ENCODE measurements around the gene NOL6.

NOL6 gene

DNA sequence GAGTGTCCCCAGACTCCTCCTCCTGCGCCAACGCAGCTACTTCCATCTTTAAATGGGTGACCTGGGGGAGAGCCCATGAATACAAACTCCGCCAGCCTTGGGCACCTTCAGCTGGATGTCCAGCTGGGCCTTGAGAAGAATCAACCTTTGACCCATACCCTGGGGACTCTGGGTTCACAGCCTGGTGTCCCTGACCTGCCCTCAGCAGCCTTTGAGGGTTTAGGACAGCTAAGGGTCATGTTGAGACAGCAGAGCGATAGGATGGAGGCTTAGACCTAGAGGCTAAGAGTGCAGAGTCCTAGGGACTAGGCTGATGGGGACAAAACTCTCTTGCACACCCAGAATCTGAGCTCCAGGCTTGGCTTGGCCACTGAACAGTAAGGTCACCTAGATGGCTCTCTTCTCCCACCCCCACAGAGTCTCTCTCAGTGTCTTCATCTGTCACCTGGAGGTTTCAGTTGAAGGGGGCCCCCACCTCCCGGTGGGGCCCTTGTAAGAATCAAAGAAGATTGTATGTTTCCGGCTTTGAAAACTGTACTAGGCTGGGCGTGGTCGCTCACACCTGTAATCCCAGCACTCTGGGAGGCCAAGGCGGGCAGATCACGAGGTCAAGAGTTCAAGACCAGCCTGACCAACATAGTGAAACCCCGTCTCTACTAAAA, 19.6 kb downstream of the NOL6 start:
- DNase-seq (ENCODE audit: low spot score): no peak

DNA sequence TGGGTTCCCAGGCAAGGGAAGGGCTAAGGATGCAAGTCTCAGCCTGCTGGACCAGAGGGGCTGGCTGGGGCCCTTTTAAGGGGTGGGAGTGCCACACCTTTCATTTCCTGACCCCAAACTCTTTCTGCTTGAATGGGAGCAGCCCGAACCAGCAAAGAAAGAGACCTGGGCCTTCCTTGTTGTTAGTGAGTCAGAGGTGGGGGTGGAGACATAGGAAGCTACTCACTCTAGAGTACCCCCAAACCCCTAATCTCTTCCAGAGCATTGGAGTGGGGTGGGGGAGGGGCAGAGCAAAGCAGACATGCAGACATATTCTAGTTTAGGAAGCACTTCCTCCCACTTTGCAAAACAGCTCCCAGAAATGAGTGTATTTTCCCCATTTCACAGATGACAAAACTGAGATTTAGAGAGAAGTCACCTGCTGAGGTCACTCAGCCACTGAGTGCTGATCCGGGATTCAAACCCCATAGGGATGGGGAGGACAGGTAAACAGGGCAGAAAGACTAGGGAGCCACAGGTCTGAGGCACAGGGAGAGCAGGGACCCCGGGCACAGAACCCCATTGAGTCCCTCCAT, 20.4 kb downstream of the NOL6 start:
- DNase-seq (ENCODE audit: low spot score): no peak

DNA sequence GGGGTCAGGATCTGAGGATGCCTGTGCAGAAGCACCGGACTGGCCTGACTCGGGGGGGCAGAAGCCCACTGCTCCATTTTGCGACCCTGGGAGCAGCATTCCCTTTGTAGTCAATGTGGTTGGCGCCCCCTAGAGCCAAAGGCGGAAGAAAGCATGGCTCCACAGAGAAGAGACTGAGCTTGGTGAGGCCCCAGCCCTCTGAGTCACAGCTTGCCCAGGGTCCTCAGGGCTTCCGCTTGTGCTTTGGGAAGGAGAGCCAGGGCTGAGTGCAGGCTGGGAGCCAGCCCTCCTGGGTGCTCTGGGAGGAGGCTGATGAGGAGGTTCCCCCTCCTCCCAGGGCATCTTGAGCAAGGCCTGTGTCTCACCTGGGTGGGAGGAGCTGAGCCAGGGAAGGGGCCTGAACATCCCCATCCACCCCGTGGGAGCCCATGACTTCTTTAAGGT, 20.9 kb downstream of the NOL6 start:
- peak; percentile 67 for DNase-seq (ENCODE audit: low spot score)

DNA sequence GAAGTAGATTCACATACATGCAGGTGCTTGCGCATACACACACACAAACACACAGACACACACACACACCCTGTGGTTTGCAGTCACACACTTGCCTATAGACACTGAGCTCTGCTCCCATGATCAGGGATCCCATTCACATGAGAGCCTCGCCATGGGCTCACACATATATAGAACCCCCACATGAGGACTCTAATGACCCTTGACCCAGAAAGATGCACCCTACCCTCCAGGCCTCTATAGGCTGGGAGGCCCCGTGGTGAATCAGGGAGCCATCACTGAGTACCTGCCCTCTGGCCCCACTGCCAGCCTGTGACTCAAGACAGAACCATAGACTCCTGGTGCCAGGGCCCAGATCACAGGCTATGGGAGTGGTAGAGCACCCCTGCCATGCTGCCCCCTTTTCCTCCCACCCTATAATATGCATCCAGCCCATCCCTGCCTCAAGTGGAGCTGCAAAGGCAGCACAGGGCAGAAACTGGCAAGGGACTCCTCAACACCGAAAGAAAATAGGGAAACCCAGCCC, 23.0 kb downstream of the NOL6 start:
- no peak for DNase-seq (ENCODE audit: low spot score)

DNA sequence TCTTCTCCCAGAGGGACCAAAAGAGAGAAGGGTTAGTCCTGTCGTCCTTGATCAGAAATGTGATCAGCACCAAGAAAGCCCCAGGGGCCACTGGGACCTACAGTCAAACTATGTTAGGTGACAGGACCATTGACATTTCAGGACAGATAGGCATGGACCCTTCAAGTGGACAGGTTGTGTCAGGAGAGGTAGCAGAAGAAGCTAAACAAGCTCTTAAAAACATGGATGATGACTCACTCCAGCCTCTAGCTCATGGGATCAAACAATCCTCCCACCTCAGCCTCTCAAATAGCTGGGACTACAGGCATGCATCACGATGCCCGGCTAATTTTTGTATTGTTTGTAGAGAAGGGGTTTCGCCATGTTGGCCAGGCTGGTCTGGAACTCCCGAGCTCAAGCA, 24.0 kb downstream of the NOL6 start:
- no peak for DNase-seq (ENCODE audit: low spot score)

DNA sequence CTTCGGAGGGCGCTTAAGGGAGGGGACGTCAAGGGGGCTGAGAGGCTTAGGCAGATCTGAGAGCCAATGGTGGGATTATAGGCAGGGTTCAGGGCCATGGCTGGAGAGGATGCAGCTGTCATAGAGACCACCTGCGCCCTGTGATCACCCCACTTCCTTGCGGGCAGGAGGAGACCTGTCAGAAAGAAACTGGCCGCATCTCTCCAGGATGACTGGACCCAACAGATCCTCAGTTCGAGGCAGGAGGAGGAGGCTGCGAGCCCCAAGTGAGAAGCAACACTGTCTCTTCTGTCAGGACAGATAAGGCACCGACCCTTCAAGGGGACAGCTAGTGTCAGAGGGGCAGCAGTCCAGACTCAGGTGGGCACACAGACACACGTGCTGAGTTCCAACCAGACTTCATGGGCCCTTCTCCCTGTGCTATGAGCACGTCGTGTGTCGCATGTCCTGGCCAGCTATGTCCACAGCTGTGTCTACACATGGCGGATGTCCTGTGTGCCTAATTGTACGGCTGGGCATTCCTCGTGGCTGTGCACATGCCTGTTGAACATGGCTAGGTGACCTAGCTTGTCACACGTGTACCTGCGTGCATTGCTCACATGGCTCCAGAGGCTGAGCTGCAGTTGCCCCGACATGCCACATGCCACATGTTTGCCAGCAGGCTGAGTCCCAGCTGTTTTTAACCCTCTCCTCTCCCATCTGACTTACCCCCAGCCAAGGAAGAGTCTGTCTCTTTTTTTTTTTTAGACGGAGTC, 25.7 kb downstream of the NOL6 start:
- no peak for DNase-seq (ENCODE audit: low spot score)

DNA sequence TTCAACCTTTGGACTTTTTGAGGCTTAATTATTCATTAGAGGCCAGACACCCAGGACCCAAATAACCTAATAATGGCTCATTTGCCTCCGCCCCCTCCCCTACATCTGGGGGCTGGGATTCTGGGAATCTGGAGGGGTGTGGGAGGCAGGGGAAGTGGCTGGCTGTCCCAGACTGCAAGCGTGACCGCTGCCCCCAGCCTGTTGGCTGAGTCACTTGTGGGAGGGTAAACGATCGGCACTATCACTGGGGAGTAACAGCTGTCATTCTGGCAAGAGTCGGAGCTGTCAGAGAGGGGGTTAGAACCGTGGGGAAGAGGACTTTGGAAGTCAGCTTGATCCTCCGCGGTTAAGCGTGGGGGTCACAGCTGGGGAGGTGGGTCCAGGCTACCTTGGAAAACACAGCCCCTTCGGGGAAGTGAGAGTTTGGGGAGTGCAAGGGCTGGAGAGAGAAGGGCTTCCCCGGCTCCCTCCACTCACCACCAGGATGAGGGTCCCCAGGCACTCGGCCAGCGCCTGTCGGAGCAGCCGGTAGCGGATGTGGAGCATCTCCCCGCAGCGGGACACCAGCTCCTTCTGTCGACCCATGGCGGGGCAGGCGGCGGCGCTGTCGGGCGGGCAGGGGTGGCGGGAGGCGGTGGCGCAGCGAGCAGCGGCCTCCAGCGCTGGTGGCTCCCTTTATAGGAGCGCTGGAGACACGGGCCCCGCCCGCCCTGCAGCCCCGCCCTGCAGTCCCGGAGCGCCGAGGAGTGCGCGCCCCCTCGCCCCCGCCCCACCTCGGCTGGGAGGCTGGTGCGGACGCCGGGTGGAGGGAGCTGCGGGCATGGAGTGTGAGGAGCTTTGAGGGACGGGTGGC, 26.6 kb downstream of the NOL6 start, which contains the start of gene AQP3:
AQP3 (minus strand) TSS at position 648 of the 853 bp plus-strand sequence; CDS start at position 585, 63 bp downstream.
- peak; percentile 45 for DNase-seq (ENCODE audit: low spot score)

DNA sequence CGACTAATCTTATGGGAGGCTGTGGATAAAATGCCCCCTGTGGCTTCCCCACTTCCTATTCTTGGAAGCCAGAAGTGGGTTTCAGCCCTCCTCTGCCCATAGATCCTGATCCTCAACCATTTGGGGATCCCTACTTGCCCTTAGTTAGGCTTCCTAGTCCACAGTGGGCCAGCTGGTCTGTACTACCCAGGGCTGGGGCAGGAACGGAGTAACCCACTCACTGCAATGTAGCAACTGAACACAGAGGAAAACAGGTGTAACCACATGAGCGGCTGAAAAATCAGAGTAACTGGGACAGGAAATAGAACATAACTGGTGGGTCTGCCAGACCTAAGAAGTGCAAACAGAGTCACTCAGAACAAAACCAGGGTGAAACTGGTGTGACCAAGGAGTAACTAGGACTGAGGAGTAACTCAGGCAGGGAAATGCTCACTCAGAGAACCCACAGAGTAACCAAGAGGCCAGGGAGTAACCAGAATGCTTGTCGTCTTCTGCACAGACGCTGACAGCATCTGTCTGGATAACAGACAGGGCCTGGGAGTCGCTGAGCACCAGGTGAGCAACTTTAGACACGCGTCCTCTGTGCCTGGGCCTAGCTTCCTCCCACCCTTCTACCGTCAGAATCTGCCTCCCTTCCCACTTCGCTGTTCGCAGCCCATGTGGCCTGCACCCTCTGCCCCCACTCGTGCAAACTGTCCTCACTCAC, 27.3 kb downstream of the NOL6 start:
- no peak for DNase-seq (ENCODE audit: low spot score)

DNA sequence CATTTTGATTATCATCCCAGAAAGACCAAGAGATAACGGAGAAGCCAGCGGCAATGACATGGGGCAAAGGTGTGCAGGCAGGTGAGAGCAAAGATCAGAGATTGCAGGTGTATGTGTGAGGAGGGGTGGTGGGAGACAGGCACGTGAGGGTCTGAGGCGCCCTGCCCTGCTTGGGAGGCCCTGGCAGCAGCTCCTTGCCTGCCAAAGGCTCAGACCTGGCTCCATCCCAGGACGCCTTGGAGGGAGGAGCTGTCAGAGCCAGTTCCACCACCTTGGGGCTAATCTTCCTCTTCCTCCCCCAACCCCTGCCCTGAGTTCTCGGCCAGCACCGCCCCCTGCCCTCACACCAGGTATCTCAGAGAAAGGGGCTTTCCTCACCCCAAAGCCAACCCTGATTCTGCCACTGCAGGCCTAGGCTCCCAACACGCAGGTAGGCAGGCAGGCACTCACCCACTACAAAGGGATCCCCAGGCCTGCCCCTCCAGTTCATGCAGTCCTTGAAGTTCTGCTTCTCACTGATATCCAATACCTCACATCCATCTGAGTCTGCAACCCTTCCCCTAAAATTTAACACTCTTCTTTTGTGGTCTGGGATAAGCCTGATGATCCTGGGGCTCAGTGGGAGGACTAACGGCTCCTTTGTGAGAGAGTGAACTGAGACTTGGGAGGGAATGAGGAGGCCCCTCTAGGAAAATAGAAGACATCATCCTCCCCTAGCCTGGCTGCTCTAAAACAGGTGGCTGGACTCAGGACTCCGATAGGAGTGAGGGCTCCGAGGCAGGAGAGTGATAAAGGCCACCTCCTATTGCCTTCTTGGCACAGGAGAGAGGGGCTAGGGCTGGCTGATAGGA, 28.1 kb downstream of the NOL6 start:
- DNase-seq (ENCODE audit: low spot score): no peak

DNA sequence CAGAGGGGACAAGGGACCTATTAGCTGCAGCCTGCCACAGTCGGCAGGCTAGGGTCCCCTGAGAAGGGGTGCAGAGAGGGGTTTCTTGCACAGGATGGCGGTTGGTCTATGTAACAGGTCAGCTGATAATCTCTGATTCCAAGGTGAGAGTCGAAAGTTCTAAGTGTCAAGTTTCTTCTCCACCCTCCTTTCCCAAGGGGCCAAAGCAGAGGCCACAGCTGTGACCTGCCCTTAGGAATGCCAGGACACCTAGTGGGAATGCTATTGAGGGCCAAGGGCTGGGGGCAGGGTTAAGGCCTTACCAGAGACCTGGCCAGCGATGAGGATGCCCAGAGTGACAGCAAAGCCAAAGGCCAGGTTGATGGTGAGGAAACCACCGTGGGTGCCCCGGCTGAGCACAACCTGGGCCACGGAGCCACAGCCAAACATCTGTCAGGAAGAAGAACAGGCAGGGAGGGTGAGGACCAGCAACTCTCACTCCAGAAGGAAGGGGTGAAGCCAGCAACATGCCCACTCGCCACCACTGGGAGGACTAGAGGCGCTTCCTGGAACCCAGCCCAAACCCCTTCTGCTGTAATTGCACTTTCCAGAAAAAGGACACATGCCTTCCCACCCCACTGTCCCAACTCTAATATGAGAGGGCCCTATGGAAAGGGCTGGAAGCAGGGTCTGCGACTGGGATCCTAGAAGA, 30.1 kb downstream of the NOL6 start:
- no peak for DNase-seq (ENCODE audit: low spot score)

DNA sequence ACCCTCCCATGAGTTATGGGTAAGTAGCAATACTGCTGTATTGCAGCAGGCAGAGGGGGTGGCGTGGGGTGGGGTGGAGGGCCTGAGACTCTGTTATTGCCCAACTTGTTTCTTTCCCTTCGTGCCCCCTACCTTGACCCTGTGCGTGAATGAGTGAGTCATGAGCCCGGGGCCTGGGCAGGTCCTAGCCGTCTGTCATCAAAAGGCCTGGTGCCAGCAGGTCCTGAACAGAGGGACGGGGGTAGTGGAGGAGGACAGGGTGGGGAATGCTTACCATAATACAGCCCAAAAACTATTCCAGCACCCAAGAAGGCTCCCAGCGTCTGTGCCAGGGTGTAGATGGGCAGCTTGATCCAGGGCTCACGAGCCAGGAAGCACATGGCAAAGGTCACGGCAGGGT, 30.7 kb downstream of the NOL6 start:
- DNase-seq (ENCODE audit: low spot score): no peak

DNA sequence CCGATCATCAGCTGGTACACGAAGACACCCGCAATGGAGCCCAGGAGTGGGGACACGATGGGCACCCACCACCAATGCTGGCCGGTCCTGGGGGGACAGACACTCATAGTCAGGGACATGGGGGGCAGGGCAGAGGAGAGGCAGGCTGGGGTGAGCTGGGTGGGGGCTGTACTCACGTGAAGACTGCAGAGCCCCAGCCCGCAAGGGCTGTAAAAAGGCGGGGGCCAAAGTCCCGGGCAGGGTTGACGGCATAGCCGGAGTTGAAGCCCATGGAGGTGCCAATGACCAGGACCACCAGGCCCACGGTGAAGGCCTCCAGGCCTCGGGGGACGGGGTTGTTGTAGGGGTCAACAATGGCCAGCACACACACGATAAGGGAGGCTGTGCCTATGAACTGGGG, 31.6 kb downstream of the NOL6 start:
- no peak for DNase-seq (ENCODE audit: low spot score)

DNA sequence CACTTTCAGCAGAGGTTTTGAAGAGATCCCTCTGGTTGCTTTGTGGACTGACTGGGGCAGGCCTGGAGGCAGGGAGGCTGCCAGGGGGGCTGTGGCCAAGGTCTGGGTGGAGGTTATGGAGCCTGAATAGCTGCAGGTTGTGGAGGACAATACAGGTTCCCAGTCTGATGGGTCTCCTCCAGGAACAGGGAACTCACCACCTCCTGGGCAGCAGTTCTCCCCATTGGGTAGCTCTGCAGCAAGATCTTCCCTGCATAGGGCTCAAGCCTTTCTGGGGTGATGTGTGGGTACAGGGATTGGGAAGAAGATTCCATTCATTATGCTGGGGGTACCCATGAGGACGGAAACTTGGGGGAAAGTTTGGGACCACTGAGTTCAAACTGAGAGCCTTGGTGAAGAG, 33.1 kb downstream of the NOL6 start:
- DNase-seq (ENCODE audit: low spot score): no peak

DNA sequence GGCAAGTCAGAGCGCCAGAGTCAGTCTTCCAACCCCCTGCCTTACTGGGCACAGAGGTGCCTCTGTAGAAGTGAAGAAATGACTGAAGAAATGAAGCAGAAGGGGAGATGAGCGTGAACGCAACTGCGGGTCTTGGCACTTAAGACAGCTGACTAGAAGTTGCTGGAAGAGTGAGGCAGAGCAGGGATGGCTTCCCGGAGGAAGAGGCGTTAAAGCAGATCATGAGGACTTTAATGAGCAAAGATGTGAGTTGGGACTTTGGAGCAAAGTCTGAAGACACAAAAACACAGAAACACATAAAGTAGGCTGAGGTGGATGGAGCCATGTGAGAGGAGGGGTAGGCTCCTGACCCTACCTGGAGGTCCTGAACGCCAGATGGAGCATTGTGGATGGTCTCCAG, 33.5 kb downstream of the NOL6 start:
- no peak for DNase-seq (ENCODE audit: low spot score)

DNA sequence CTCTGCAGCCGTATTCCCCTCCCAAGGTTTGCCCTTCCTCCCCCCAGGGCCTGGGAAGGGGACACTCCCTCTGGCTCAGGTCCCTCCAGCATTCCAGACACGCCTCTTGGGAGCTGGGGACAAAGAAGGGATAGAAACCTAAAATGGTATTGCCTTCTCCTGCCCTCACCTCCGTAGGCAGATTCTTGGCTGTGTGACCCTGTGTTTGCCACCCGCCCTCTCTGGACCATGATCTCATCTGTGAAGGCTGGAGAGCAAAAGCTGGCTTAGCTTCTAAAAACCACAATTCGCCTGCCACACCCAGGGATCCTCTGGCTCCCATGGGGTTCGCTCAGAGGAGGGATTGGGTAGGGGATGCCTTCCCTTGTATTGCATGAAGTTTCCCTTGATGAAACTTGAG, 34.0 kb downstream of the NOL6 start:
- no peak for DNase-seq (ENCODE audit: low spot score)

DNA sequence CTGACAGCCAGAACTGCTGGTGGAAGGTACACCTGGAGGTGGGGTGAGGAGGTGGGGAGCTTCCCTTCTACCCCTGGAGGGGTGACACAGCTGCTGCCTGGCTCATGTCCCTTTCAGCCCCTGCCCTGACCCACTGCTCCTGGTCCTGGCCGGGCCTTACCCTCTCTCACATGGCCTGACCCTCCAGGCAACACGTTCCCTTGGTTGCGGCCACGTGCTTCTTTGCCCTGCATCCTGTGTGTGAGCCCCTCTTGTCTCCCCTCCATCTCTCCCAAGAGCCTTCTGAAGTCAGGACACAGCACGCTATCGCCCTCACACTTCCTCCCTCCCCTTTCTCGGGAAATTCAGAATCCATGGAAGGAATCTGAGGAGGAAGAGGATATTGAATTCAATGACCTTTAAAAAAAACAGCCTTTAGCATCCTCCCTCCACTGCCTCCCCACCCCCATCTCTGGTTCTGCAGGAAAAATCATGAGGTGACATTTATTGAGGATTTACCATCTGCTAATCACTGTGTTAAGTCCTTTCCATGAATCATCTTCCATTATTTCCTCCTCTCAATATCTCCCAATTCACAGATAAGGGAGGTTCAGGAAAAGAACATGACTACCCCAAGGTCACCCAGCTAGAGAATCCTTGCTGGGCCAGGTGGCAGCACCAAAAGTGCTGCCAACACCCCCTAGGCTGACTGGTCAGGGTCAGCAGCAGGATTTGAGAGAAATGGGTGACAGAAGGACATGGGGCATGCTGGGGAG, 34.6 kb downstream of the NOL6 start:
- no peak for DNase-seq (ENCODE audit: low spot score)

DNA sequence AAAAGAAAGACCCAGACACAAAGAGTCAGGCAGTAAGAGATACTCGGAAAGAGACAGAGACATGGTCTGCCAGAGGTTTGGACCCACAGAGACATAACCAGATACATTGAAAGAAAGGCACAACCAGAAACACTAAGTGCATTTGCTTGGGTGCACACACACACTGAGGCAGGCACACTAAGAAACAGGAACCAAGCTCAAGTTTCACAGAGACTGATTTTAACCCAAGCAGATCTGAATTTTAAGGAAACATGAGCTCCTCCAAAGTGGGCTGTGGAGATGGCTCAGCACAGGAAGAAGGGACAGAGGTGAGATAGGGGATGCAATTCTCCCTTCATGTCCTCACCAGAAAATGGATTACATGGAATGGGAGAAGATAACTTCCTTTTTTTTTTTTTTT, 35.8 kb downstream of the NOL6 start:
- DNase-seq (ENCODE audit: low spot score): no peak

DNA sequence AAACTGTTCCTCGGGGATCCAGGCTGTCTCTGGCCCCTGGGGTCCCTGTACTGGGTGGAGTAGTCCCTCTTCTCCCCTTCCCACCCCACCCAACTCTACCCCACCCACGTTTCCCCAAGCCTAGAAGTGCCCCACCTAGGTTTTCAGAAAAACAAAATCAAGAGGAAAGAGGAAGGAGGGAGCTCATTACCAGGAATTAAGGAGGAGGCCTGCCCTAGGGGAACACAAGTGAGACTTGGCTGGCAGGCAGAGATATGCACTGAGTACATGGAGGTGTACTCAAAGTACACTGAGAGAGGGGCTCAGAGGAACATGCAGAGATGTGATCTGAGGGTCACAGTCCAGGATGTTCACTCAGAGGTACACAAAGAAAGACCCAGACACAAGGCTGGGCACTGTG, 36.5 kb downstream of the NOL6 start:
- DNase-seq (ENCODE audit: low spot score): no peak

DNA sequence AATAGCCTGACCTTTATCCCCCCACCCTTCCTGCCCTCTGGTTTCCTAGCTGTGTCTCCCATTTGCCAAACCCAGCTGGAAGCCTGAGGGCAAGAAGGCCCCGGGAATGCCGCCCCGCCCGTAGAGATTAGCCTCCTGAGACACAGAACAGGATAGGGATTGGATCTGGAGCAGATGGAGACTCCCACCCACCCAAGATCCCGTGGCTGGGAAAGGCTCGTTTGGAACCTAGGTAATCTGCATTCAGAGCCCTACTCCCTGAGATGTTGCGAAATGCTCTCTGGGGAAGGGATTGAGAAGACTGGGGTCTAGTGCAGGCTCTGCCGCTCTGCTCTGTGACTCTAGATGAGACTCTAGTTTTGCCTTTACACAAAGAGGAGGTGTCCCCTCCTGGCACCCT, 37.3 kb downstream of the NOL6 start:
- DNase-seq (ENCODE audit: low spot score): no peak
